H1 (cell line): ENCODE results near the gene C20orf96. TPM values are rescaled to one million over a fixed set of nuclear protein-coding genes. Genes with fewer than 3 reads are reported as not detected.

Source experiments
- CTCF ChIA-PET: fragments of 300-600 bp; sonication (Branson Sonifier 250); formaldehyde crosslinking; loops from one replicate; lab custom pipeline; 2021; ENCODE audit not compliant: partially characterized antibody; lab: Charles Lee
- POLR2A ChIA-PET: fragments of 300-600 bp; sonication (Branson Sonifier 250); formaldehyde crosslinking; loops from one replicate; lab custom pipeline; 2021; ENCODE audit warnings: inconsistent platforms; ENCODE audit not compliant: partially characterized antibody; lab: Charles Lee
- DNase-seq, 2 experiments: peaks; one replicate each; pipeline versions ENCODE4 v3.0.0 to v3.0.0-alpha.2; 2010 to 2022; ENCODE audit warnings: low spot score in 2 of 2, low read depth in 1 of 2, mixed read lengths in 1 of 2
- FAIRE-seq: peaks from 2 replicates; lab custom pipeline; 2011; peaks lifted over from hg19 to GRCh38; lab: Jason Lieb, UNC
- H2AFZ ChIP-seq: 2 replicates; pipeline ENCODE4 v1.8.1; 2012; ENCODE audit warnings: low read length, inconsistent platforms
- H2AK5ac ChIP-seq: 2 replicates; pipeline ENCODE4 v1.6.1; 2013; ENCODE audit warnings: low read depth, low read length
- H2BK120ac ChIP-seq: replicated peaks from 2 replicates; pipeline ENCODE3; 2013; ENCODE audit warnings: low read depth, low read length, inconsistent platforms
- H2BK12ac ChIP-seq: 2 replicates; pipeline ENCODE4 v1.6.1; 2013; ENCODE audit warnings: low read depth, low read length
- H2BK15ac ChIP-seq: 2 replicates; pipeline ENCODE4 v1.6.1; 2013; ENCODE audit warnings: low read length
- H2BK20ac ChIP-seq: 2 replicates; pipeline ENCODE4 v1.6.1; 2013; ENCODE audit warnings: low read length
- H2BK5ac ChIP-seq: 2 replicates; pipeline ENCODE4 v1.6.1; 2013; ENCODE audit warnings: low read depth, low read length
- H3K14ac ChIP-seq: 2 replicates; pipeline ENCODE4 v1.6.1; 2013; ENCODE audit warnings: inconsistent platforms; ENCODE audit not compliant: insufficient read length
- H3K18ac ChIP-seq: 2 replicates; pipeline ENCODE4 v1.6.1; 2013; ENCODE audit warnings: low read length; ENCODE audit errors: extremely low read depth
- H3K23ac ChIP-seq: 2 replicates; pipeline ENCODE4 v1.6.1; 2013; ENCODE audit warnings: inconsistent platforms; ENCODE audit not compliant: insufficient read length
- H3K23me2 ChIP-seq: 2 replicates; pipeline ENCODE4 v1.6.1; 2013; ENCODE audit warnings: low read depth, low read length
- H3K27ac ChIP-seq: 2 replicates; pipeline ENCODE4 v1.6.1; 2011; ENCODE audit warnings: low read depth, low read length, inconsistent platforms
- H3K27me3 ChIP-seq, 4 experiments: replicated peaks in 1 of 4; 1 replicate in 1 of 4; 2 replicates in 3 of 4; pipeline versions ENCODE4 v1.6.1 to v1.8.1; 2011 to 2013; ENCODE audit warnings: low read length in 3 of 4, mild to moderate bottlenecking in 3 of 4, inconsistent platforms in 2 of 4, mixed read lengths in 2 of 4, moderate library complexity in 1 of 4; ENCODE audit not compliant: control insufficient read depth in 3 of 4, insufficient read depth in 3 of 4; ENCODE audit errors: extremely low read depth in 1 of 4
- H3K36me3 ChIP-seq, 4 experiments: 2 replicates each; pipeline versions ENCODE4 v1.6.1 to v1.8.1; 2011 to 2013; ENCODE audit warnings: mild to moderate bottlenecking in 4 of 4, low read length in 3 of 4, moderate library complexity in 2 of 4, control low read depth in 1 of 4, inconsistent platforms in 1 of 4; ENCODE audit not compliant: insufficient read depth in 4 of 4, control insufficient read depth in 2 of 4
- H3K4ac ChIP-seq: replicated peaks from 2 replicates; pipeline ENCODE3; 2013; ENCODE audit warnings: low read length, low read depth, mixed read lengths, inconsistent platforms; ENCODE audit not compliant: insufficient read length
- H3K4me1 ChIP-seq, 4 experiments: replicated peaks in 1 of 4; 1 replicate in 1 of 4; 2 replicates in 3 of 4; pipeline versions ENCODE4 v1.6.1 to v1.8.1; 2011 to 2013; ENCODE audit warnings: low read length in 3 of 4, inconsistent platforms in 2 of 4, mixed read lengths in 1 of 4; ENCODE audit not compliant: insufficient read depth in 4 of 4, control insufficient read depth in 3 of 4
- H3K4me2 ChIP-seq, 2 experiments: 2 replicates each; pipeline versions ENCODE4 v1.6.1 to v1.8.1; 2011 to 2013; ENCODE audit warnings: low read depth in 2 of 2, low read length in 2 of 2, control low read depth in 1 of 2, inconsistent platforms in 1 of 2, mild to moderate bottlenecking in 1 of 2; ENCODE audit not compliant: insufficient read depth in 1 of 2
- H3K4me3 ChIP-seq, 4 experiments: fragments of 200-600, 300-600 bp in 1 of 4; sonication (generic), shearing (Covaris generic), sonication (Bioruptor Twin) in 1 of 4; 2 replicates each; pipeline versions ENCODE4 v1.5.1 to v1.8.1; 2011 to 2016; ENCODE audit warnings: low read length in 4 of 4, low read depth in 3 of 4, control low read depth in 2 of 4, inconsistent platforms in 2 of 4, mild to moderate bottlenecking in 2 of 4, mixed read lengths in 1 of 4, moderate library complexity in 1 of 4; ENCODE audit not compliant: insufficient read depth in 2 of 4; ENCODE audit errors: extremely low read depth in 1 of 4
- H3K56ac ChIP-seq: replicated peaks from 2 replicates; pipeline ENCODE3; 2013; ENCODE audit warnings: low read depth, mild to moderate bottlenecking, mixed read lengths, low read length, inconsistent platforms; ENCODE audit not compliant: insufficient read length
- H3K79me1 ChIP-seq: 2 replicates; pipeline ENCODE4 v1.6.1; 2013; ENCODE audit warnings: low read depth, low read length, control low read depth
- H3K79me2 ChIP-seq, 2 experiments: 2 replicates each; pipeline versions ENCODE4 v1.6.1 to v1.8.1; 2012 to 2013; ENCODE audit warnings: low read length in 2 of 2, mild to moderate bottlenecking in 2 of 2, inconsistent platforms in 1 of 2; ENCODE audit not compliant: insufficient read depth in 2 of 2, control insufficient read depth in 1 of 2
- H3K9ac ChIP-seq, 4 experiments: replicated peaks in 1 of 4; 1 replicate in 1 of 4; 2 replicates in 3 of 4; pipeline versions ENCODE4 v1.6.1 to v1.8.1; 2011 to 2013; ENCODE audit warnings: low read depth in 3 of 4, low read length in 3 of 4, control low read depth in 2 of 4, mild to moderate bottlenecking in 2 of 4, moderate library complexity in 2 of 4, inconsistent platforms in 1 of 4; ENCODE audit errors: extremely low read depth in 1 of 4
- H3K9me3 ChIP-seq, 2 experiments: 2 replicates each; pipeline versions ENCODE4 v1.6.1 to v1.8.1; 2012 to 2013; ENCODE audit warnings: mild to moderate bottlenecking in 2 of 2, moderate library complexity in 2 of 2, control low read depth in 1 of 2, inconsistent platforms in 1 of 2, low read depth in 1 of 2, low read length in 1 of 2, mixed read lengths in 1 of 2; ENCODE audit not compliant: insufficient read depth in 2 of 2
- H4K20me1 ChIP-seq, 2 experiments: replicated peaks in 1 of 2; 2 replicates each; pipeline versions ENCODE3 to v1.8.1; 2011 to 2013; ENCODE audit warnings: inconsistent platforms in 2 of 2, low read length in 2 of 2, mild to moderate bottlenecking in 1 of 2; ENCODE audit not compliant: insufficient read depth in 2 of 2, control insufficient read depth in 1 of 2
- H4K5ac ChIP-seq: 2 replicates; pipeline ENCODE4 v1.6.1; 2013; ENCODE audit warnings: low read length, low read depth, mixed read lengths, inconsistent platforms; ENCODE audit not compliant: insufficient read length
- H4K8ac ChIP-seq: 2 replicates; pipeline ENCODE4 v1.8.0; 2013; ENCODE audit warnings: mild to moderate bottlenecking, moderate library complexity, low read length, inconsistent platforms; ENCODE audit not compliant: insufficient read depth; ENCODE audit errors: extremely low read depth
- H4K91ac ChIP-seq: replicated peaks from 2 replicates; pipeline ENCODE3; 2013; ENCODE audit warnings: low read length, mixed read lengths, inconsistent platforms; ENCODE audit not compliant: insufficient read length
- ASH2L ChIP-seq: fragments of 200-600, 300-600 bp; sonication (generic); IDR thresholded peaks from one replicate; pipeline ENCODE4 v1.7.1; 2017; ENCODE audit warnings: low read length
- KDM1A ChIP-seq: fragments of 200-600, 300-600 bp; sonication (generic); IDR thresholded peaks from 2 replicates; pipeline ENCODE4 v1.7.1; 2016; ENCODE audit warnings: mild to moderate bottlenecking, low read length, borderline replicate concordance
- SP1 ChIP-seq: IDR thresholded peaks from 2 replicates; pipeline ENCODE4 v1.6.1; 2011; ENCODE audit warnings: low read depth, low read length
- SP2 ChIP-seq: IDR thresholded peaks from 2 replicates; pipeline ENCODE4 v1.6.1; 2012; ENCODE audit warnings: mild to moderate bottlenecking, low read length, inconsistent platforms
- WGBS, 2 experiments: shearing (Covaris generic) in 1 of 2; methylation state at CpG; one replicate each; pipeline versions ENCODE4 v1.1.6 to v1.1.7; 2013 to 2015; ENCODE audit warnings: low lambda C conversion rate in 2 of 2, mixed read lengths in 2 of 2, inconsistent platforms in 1 of 2, low coverage in 1 of 2, missing lambda C conversion rate in 1 of 2; ENCODE audit not compliant: insufficient replicate concordance in 2 of 2, insufficient coverage in 1 of 2, insufficient read length in 1 of 2; ENCODE audit errors: extremely low coverage in 1 of 2, missing lambda C conversion rate in 1 of 2; 5-methylcytosine and 5-hydroxymethylcytosine counted together
- polyA plus RNA-seq, 7 experiments: library from polyadenylated mRNA; depleted of rRNA in 3 of 7; stranded (reverse) in 5 of 7; unstranded in 2 of 7; fragments of >200 nt in 5 of 7; fragments of 200-250 nt in 2 of 7; gene quantifications; 1 replicate in 5 of 7; 2 replicates in 1 of 7; 4 replicates in 1 of 7; pipeline versions ENCODE4 v1.2.1 to v1.2.3, GENCODE V29; 2011 to 2013; ENCODE audit warnings: missing spikeins in 2 of 7, mixed read lengths in 2 of 7
- total RNA-seq: library from RNA; stranded (reverse); fragmentation: NEBNext Ultra II Directional; extraction: Animal tissue kit (Norgen Biotek cat#: 25700); gene quantifications from 2 replicates; pipeline ENCODE4 v1.2.1, GENCODE V29; 2021

C20orf96 gene
- total and polyA plus RNA-seq, 2 of the 8 experiments (the other 6 are each of a cell fraction or from before 2014, with no cell fraction given) = 19.2 to 21.0 TPM

DNA sequence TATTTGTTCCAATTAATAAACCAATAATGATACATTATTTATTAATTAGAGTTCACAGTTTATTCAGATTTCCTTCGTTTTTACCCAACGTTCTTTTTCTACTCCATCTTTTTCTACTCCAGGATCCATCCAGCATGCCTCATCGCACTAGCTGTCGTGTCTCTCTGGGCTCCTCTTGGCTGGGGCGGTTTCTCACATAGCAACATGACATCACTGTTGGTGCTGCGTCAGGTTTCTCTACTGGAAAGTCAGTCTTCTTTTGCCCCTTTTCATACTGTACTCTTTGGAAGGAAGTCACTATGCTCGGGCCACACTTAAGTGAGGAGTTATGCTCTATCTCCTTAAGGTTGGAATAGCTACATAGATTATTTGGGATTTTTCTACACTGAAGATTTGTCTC, 21.1 kb upstream of the C20orf96 start:
- Histone ChIP-seq H2BK120ac (no peak overlapping the region), H2AK5ac (no peak overlapping the region; the same call in 1 of the 2 replicates), H3K79me1 (no peaks in the 10 kb centered on the region), H3K4me3 (no peak overlapping the region), H2AFZ (no peak overlapping the region), H2BK5ac (no peak overlapping the region), H3K36me3 (no peaks in the 10 kb centered on the region), H3K9ac (no peak overlapping the region), H2BK12ac (peak overlapping the region; percentile 64; the same call in 1 of the 2 replicates), H4K8ac (no peak overlapping the region), H4K5ac (no peak overlapping the region), H3K79me2 (no peaks in the 10 kb centered on the region), H3K9me3 (no peaks in the 10 kb centered on the region), H3K23me2 (peaks cover 4% of the 10 kb centered on the region), H3K27ac (no peak overlapping the region), H3K23ac (no peak overlapping the region), H2BK20ac (no peak overlapping the region), H3K56ac (no peak overlapping the region), H3K27me3 (no peaks in the 10 kb centered on the region), H2BK15ac (peak overlapping the region; percentile 88; the same call in 1 of the 2 replicates), H4K91ac (no peak overlapping the region), H3K4ac (no peak overlapping the region), H3K4me2 (no peak overlapping the region), H4K20me1 (no peaks in the 10 kb centered on the region), H3K14ac (no peak overlapping the region), H3K18ac (no peak overlapping the region), H3K4me1 (peaks cover 4 to 9% (median 6%) of the 10 kb centered on the region in 4 experiments; a peak in 6 of 7 replicates)
- TF ChIP-seq SP1 = no peak
- TF ChIP-seq ASH2L = no peak
- no peak for TF ChIP-seq SP2
- TF ChIP-seq KDM1A = no peak
- ChIA-PET CTCF (interaction anchor here (1.3 to 4.5 kb wide), 3 partner anchors 10 to 19 kb away, joined by 7 to 30 read pairs (median 22); no protein-coding TSS in a partner anchor), POLR2A (interaction anchor here (6.3 to 6.4 kb wide), 2 partner anchors 11 to 13 kb away, joined by 84 to 97 read pairs; partner anchors contain the start of genes SOX12 and ZCCHC3)
- WGBS, 2 experiments = 86% methylated on average over 7 of the region's 7 CpGs; no CpG with 5 or more reads in 1 of the 2 experiments
- DNase-seq (no peak), FAIRE-seq (no peak)
